DMS153 treated with DMSO at 0.1 percent for 48 hours (cell line): ENCODE measurements around the gene CNTNAP3B.
"Not testable (repeated sequence)": the region's sequence is repeated elsewhere in the genome, so short reads cannot be mapped to it uniquely, and the experiment has no call there.

ENCODE experiments used
- DNase-seq: peaks from one replicate; lab custom pipeline; 2025; ENCODE audit not compliant: unreplicated experiment; lab: John Stamatoyannopoulos, UW

CNTNAP3B gene

DNA sequence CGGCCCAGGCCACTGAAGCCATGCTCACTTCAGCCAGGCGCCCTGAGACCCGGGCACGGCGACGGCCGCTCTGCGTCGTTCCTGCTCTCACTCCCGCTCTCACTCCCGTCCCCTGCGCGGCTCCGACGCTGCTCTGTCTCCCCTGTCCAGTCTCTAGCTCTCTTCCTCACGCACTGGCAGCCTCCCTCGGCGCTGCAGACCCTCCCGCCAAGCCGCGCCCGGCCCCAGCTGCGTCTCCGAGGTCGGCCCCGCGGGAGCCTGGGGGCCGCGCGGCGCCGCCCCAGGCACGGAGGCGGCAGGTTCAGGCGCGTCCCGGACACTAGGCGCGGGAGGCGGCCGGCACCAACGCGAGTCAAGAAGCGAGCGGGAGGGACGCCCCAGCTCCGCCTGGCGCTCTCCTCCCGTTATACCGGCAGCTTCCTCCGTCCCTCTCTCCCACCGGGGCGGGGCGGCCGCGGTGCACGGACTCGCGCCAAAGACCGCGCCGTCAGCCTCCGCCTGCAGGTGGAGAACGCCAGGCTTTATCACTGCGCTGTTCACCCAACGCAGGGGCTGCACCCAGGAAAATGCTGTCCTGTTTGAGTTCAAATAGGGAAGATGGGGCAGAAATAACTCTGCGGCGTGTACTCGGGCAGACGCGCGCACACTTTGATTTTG is at the start of gene CNTNAP3B:
Gene CNTNAP3B, minus strand, starts transcription at position 354 of the 657 bp plus-strand sequence. Its CDS starts 332 bp downstream, at position 22.
- DNase-seq: not testable (repeated sequence)

DNA sequence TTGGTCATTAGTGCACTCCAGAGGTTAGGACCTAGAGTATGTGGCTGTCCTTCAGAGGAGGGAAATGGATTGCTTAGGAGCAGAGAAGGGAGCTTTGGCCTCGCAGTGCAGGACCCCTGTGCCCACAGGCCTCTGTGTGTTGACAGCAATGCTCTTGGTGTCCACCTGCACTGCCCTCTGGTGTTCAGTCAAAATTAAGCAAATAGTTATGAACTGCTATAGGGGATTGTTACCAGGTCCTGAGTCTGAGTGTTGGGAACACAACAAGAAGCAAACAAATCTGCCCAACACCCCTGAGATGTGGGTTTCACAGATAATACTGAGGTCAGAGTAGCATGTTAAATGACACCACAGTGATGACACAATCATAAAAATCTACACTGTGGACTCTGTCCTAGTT is 31.1 kb upstream of the CNTNAP3B start:
- not testable (repeated sequence) for DNase-seq

DNA sequence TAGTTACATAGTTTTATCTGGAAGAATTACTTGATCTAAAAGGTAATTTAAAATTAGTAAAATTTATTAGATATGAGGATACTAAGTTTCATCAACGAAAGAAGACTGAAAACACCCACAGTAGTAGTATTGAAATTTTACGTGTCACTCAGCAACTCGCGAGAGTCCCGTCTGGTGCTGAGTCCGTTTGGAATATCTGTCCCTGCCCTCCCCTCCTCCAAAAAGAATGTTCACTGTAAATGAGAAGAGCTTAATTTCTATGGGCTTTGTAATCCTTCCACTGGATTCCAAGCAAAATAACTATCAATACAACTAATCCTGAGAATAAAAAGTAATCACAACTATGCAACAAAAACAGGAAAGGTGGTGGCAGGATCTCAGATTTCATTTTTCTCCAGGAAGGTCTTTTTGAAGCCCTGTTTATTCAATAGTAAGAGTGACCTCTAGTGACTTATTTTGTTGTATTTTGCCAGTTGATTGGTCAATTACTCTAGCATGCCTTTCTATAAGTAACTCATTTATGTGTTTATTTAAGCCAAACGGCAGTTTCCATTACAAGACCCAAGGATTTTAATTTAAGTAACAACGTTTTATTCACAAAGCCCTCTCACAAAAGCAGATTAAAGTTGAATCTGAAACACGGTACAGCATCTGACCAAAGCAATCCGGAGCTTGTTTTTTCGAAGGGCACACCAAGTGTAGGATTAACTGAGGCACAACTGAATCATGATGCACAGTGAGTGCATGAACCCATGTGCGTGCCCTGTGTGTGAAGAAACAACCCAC is 2.0 kb downstream of the CNTNAP3B start:
- not testable (repeated sequence) for DNase-seq

DNA sequence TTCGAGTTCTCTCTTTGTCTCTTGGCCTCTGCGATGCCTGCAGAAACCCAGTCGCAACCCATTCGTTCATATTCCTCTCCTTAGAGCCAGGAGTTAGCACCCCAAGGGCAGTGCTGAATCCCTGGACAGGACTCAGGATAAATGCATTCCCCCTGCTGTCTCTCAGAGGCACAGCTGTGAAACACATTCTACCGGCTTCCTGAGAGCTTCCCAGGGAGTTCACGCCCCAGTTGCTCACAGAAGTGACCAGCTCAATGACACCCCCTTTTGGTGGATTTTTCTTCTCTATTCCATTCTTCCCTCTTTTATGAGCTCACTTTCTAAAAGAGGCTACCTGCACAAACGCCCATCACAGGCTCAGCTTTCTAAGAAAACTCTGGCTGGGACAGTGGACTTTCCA is 8.2 kb downstream of the CNTNAP3B start:
- DNase-seq: not testable (repeated sequence)

DNA sequence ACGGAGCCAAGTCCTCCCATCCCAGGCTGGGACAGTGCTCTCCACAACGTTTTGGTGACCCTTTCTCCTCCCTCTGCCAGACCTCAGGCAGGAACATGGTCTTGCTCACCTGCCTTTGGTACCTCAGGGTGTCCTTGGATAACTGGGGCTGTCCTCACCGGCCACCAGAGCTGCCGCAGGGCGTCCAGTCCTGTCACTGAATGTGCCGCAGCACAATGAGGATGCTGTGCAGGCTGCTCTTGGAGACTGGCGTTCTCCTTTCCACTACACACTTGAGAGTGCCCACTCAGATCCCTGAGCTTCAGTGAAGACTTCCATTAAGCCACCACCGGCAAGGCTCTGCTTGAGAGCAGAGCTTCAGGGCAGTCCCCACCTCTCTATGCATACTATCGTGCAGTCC is 33.3 kb downstream of the CNTNAP3B start:
- not testable (repeated sequence) for DNase-seq

DNA sequence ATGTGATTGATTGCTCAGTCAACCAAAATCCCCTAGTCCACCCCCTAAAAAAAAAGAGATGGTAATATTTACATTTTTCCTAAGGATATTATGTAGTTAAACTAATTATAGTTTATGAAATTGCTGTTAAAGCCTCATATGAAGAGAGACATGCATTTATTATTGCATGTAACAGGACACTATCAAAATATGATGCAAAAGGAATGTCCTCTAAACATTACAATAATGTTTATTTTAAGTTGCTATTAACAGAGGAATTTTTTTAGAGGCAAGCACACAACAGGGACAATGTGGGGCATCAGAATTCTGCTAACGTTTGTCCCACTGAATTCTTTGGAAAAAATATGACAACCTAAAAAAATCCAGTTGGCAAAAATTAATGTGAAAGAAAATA is 44.7 kb downstream of the CNTNAP3B start:
- not testable (repeated sequence) for DNase-seq

DNA sequence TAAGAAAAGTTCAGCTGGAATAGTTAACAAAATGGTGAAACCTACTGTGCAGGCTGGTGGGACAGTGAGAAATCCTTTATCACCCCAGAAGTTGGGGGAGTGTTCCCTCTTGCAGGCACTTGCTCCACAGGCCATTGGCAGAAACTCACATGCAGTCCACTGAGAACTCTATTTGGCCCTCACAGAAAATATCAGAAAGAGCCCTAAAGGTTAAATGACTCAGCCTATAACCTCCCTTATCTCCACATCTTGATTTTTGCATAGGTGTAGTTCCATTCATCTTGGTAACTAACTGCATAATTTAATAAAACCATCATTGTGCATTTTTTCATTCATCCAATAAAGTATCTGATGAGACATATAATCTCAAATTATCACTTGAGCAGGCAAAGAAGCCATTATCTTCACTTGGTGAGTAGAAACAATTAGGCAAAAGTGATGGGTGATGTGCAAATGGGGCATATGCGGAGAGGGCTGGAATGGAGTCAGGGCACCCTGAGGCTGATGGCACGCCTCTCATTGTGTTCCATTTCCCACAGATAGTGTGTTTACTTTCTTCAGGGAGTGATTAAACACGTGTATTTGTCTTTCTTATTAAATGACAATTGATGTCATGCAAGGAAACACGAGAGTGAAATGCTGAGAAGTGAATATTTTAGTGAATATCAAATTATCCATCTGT is 45.2 kb downstream of the CNTNAP3B start:
- DNase-seq: not testable (repeated sequence)

DNA sequence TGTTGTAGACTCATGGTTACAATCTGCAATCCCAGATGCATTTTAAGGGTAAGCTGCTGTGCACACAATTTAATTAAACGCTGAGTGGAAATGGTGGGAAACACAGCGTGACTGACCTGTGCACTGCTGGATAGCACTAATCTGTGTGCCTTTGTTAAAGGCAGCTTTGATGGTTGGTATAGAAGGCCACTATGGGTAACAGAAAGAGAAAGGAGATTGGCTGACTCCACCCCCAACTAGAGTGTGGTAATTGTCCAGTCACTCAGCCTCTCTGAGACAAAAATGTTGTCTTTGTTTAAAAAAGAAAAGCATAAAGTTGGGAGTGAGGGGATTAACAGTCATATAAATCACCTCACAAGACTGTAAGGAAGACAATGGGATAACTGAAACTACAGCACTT is 48.9 kb downstream of the CNTNAP3B start:
- DNase-seq: not testable (repeated sequence)

DNA sequence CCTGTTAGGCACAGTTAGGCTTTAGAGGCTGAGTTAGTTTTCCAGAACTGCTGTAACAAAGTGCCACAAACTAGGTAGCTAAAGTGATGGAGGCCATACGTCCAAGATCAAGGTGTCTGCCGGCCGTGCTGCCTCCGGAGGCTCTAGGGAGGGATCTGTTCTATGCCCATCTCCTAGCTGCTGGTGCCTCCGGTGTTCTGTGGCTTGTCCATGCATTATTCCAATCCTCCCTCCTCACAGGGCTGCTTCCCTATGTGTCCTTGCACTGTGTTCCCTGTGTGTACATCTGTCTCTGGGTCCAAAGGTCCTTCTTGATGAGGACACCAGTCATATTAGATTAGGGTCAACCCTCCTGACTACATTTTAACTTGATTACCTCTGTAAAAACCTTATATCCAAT is 54.4 kb downstream of the CNTNAP3B start:
- not testable (repeated sequence) for DNase-seq

DNA sequence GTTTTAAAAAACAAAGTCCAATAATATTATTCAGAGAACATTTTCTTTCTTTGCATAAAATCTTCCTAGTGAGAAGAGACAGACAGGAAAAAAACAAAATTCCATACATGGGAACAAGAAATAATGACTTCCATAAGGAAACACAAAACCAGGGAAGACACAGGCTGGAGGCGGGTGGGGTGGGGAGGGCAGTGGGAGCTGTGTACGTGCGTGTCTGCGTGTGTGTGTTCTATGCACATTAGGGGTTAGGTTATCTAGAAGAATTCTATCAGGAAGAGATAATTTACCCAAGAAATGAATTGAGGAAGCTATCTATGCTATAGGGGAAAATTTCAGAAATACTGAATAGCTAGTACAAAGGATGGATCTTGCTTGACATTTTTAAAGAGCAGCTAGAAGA is 58.2 kb downstream of the CNTNAP3B start:
- DNase-seq: not testable (repeated sequence)

DNA sequence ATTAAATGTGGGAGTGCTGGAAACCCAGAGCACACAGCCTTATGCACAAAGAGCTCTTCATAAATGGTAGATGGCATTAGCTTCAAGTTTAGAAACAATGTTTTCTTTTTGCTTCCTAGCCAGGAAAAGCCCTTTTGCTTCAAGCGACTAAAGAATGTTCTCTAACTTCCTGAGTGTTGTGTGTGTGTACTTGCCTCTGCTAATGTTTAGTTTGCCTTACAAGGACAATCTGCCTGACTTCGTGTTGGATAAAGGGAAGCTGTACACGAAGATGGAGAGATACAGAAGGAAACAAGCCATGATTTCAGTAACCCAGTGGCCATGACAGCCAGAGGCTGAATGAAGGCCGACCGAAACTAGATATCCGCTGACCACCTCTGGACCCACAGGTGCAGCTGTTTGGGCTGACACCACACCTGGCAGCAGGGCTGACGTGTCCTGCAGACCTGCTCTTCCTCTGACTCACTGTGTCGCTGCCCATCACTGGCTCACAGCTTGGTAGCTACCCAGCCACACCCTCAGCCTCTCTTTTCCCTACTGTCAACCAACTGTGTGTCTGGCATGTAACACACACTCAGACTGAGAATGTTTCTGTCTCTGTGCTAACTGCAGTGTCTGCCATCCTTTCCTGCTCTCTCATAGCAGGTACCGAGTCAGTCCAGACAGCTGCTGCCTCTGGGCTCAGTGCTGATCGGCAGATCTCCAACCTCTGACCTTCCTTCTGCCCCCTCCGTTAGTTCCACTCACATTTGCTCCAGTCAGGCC is 59.0 kb downstream of the CNTNAP3B start:
- not testable (repeated sequence) for DNase-seq

DNA sequence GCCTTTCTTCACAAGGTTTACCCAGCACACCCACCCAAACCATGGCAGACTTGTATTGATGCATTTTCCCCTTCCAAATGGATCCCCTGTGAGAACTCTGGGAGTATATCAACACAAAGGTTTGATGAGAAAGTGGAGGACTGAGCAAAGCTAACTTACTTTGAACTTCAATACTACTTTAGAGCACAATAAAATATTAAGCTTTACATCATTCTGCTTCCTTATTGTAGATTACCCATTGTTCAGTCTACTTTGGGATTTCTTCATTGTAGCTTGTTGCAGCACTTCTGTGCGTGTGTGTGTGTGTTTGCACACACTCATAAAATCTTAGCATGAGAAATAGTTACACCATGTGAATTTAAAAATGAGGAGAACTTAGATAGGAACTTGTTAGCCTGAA is 75.4 kb downstream of the CNTNAP3B start:
- not testable (repeated sequence) for DNase-seq

DNA sequence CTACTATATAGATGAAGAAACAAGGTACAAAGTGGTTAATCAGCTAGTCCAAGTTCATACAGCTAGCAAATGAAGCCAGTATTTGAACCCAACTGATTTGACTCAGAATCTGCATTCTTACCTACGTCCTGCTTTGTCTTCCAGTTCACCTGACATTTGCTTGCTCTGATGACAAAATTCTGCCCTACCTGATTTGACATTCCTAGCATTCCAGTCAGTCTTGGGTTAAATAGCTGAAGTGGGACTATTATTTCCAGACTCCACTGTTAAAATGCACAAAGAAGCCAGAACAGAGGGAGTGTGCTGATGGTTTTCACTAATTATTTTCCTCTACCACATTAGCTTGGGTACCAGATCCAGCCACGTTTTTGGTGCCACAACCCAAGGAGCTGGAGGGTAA is 78.5 kb downstream of the CNTNAP3B start:
- DNase-seq: not testable (repeated sequence)

DNA sequence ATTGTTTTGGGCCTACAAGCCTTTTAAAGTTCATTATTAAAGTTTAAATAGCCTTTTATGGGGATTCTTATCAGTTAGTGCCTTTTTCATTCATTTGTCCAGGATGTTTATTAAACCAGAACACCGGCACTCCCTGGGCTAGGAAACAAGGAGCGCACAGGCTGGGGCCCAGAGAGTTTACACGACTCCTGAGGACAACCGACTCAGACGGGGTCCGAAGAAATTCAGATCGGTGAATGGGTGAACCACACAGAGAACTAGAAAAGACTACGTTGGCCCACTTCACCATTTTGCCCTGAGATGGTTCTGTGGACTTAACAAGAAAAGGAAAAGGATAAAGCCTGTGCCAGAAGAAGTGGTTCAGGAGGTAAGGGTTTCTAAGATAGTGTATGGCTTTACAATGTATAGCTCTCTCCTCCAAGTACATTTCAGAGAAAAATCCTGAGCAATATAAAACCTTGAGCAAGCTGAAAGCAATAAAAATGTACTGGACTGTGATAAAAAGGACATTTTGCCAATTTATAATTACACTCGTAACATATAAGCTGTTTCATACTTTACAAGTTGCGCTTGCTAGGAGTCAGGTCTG is 84.7 kb downstream of the CNTNAP3B start:
- DNase-seq: not testable (repeated sequence)

DNA sequence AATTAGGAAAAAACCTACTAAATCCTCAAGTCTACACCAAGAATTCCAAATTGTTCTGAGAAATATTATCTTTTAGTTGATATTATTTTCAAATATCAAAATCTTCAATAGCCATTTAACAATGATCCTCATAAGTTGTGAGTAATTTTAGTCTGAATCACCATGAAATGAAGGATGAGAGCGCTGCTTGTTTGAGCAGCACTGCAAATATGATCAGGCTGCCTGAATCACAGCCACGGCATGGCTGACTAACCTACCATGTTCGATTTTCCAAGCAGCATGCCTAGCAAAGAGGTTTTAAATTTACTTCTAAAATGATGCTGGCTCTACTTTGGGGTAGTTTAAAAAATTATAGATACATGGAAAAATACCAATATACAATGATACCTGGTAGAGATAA is 95.7 kb downstream of the CNTNAP3B start:
- DNase-seq: not testable (repeated sequence)

DNA sequence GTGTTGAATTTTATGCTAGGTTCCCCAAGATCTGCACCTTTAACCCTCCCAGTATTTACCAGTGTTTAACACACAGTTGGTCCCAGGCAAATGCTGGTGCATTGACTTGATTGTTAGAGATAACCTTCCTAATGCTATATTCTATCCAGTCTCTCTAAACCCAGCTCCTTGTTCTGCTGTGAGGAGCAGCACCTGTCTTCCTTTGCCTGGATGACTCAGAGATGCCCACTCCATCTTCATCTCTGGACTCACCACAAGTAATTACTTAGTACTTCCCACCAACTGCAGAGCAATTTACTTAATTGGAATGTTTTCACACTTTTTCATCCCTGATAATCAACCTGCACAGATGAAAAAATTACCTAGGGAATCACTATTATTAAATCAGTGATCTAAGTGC is 108.6 kb downstream of the CNTNAP3B start:
- not testable (repeated sequence) for DNase-seq

DNA sequence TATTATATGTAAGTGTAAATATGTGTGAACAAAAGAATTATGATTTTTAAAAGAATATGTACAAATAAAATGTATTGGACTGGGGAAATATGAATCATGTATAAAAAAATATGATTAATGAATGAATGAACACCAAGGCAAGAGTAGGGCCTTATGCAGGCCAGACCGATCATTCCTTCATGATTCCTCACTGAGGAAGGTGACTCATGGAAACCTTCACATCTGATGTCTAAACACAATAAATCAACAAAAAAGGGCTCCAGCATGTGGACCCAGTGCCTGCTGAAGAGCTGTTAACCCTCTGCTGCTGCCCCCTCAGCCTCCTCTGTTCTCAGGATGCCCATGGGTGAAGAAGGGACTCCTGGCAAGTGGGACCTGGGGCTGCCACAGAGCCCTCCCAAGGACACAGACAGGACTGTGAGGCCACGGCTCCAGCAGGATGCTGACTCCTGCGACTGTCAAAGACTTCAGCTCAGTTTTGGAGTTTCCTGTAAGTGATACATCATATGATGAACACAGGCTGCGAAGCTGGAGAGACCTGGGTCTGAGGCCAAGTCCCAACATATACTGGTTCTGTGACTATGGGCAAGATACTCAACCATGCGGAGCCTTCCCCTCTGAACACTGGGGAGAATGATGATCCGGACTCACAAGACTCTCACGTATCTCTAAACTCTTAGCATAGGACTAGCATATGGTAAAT is 110.9 kb downstream of the CNTNAP3B start:
- not testable (repeated sequence) for DNase-seq

DNA sequence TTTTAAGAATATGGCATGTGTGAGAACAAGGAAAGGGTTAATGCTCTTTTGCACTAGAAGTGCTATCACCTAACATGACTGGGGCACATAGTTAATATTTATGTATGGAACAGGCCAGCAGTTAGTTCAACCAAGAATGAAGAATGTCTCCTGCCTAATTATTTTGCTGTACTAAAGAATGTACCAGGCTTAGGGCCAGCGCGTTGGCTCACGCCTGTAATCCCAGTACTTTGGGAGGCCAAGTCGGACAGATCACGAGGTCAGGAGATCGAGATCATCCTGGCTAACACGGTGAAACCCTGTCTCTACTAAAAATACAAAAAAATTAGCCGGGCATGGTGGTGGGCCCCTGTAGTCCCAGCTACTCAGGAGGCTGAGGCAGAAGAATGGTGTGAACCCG is 114.9 kb downstream of the CNTNAP3B start:
- DNase-seq: not testable (repeated sequence)

DNA sequence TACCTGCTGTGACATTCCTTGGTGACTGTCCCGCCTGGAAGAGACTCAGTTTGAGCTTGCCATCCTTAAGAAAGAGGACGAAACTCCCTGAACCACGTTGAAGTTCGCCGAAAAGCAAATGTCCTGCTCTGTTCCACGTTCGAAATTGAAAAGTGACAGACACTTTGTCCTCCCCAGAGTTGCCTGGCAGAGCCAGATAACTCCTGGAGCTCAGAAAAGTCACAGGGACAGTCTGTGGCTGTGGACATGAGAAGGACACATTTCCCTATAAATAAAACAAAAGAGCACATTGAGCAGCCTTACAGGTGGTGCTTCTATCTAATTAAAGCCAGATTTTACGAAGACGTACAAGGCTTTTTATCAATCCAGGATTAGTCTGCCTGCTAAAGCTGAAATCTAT is 137.6 kb downstream of the CNTNAP3B start:
- DNase-seq: not testable (repeated sequence)

DNA sequence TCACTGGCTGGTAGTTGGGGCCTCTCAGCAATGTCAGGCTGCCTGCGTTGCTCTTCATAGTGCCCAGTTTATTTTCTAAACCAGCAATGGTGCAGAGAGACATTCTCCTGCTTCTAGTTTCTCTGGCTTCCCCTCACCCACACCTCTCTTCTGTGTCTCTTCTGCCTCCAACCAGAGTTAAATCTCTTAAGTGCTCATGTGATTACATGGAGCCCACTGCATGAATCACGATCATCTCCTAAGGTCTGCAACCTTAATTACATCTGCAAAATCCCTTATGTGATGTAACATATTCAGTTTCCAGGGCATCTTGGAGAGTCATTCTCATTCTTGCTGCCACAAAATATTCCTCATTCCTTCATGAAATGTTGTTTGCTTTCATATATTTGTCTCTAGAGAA is 149.0 kb downstream of the CNTNAP3B start:
- not testable (repeated sequence) for DNase-seq
